ENCODE results near the gene CD63. TPM values are rescaled to one million over a fixed set of nuclear protein-coding genes. Genes with fewer than 3 reads are reported as not detected.

The CD63 gene
- total RNA-seq, 1 donor: 2,365 TPM

- no peak for TF ChIP-seq CTCF (IDR thresholded peaks at IDR 0.05; ENCODE audit: insufficient read depth, low read length)
- DNase-seq (ENCODE audit: low read depth): peak; percentile 37
- peak overlapping the region; percentile 46 for H3K4me3 ChIP-seq (ENCODE audit: low read depth, low read length)
Measured at GRCh38 chr12:55745361-55746173, 16.8 kb upstream of the CD63 start.

GRCh38 chr12:55744340-55745030 is 15.7 kb upstream of the CD63 start:
- H3K4me3 ChIP-seq (ENCODE audit: low read depth, low read length): peak overlapping the region; percentile 80
- no peak for TF ChIP-seq CTCF (IDR thresholded peaks at IDR 0.05; ENCODE audit: insufficient read depth, low read length)
- DNase-seq (ENCODE audit: low read depth): no peak

GRCh38 chr12:55743406-55744339 is 14.9 kb upstream of the CD63 start:
- DNase-seq (ENCODE audit: low read depth): peak; percentile 59
- TF ChIP-seq CTCF (IDR thresholded peaks at IDR 0.05; ENCODE audit: insufficient read depth, low read length): peak; percentile 7
- H3K4me3 ChIP-seq (ENCODE audit: low read depth, low read length): peak overlapping the region; percentile 80

- DNase-seq (ENCODE audit: low read depth): peak; percentile 73
- H3K4me3 ChIP-seq (ENCODE audit: low read depth, low read length): peak within 1 kb of the TSS; percentile 80
- TF ChIP-seq CTCF (IDR thresholded peaks at IDR 0.05; ENCODE audit: insufficient read depth, low read length): no peak
Measured at GRCh38 chr12:55742719-55743405, 14.1 kb upstream of the CD63 start, which contains the start of gene GDF11. Gene GDF11 (plus strand): TSS chr12:55743122. CDS start chr12:55743317, 195 bp downstream.

GRCh38 chr12:55741931-55742680 is 13.3 kb upstream of the CD63 start:
- TF ChIP-seq CTCF (IDR thresholded peaks at IDR 0.05; ENCODE audit: insufficient read depth, low read length): no peak
- peak overlapping the region; percentile 62 for H3K4me3 ChIP-seq (ENCODE audit: low read depth, low read length)
- no peak for DNase-seq (ENCODE audit: low read depth)

Measured in fibroblast of the aortic adventitia (primary cell).